Large intestine (tissue), 3 donors: ENCODE measurements around the gene PRKCE. TPM values are rescaled to one million over a fixed set of nuclear protein-coding genes. Genes with fewer than 3 reads are reported as not detected.
"Not testable (repeated sequence)": the region's sequence is repeated elsewhere in the genome, so short reads cannot be mapped to it uniquely, and the experiment has no call there.

Source experiments
- DNase-seq, 2 donors: peaks; one replicate each; pipeline versions ENCODE4 v3.0.0 to v3.0.0-alpha.2; 2013
- H3K27ac ChIP-seq: one replicate; pipeline ENCODE4 v1.5.1; 2013; ENCODE audit warnings: low read length
- H3K27me3 ChIP-seq: 2 replicates; pipeline ENCODE4 v1.6.1; 2013; ENCODE audit warnings: low read length; ENCODE audit not compliant: control insufficient read depth, insufficient read depth
- H3K36me3 ChIP-seq: 2 replicates; pipeline ENCODE4 v1.6.1; 2013; ENCODE audit warnings: low read length; ENCODE audit not compliant: control insufficient read depth, insufficient read depth
- H3K4me1 ChIP-seq: one replicate; pipeline ENCODE4 v1.6.1; 2013; ENCODE audit warnings: low read length; ENCODE audit not compliant: control insufficient read depth, insufficient read depth
- H3K4me3 ChIP-seq: one replicate; pipeline ENCODE4 v1.5.1; 2013; ENCODE audit warnings: low read length
- H3K9me3 ChIP-seq: one replicate; pipeline ENCODE4 v1.6.1; 2013; ENCODE audit warnings: mild to moderate bottlenecking, low read depth, low read length, moderate library complexity; ENCODE audit not compliant: control insufficient read depth
- WGBS: methylation state at CpG from one replicate; pipeline ENCODE4 v1.1.5; 2013; ENCODE audit warnings: low lambda C conversion rate; ENCODE audit not compliant: insufficient coverage; 5-methylcytosine and 5-hydroxymethylcytosine counted together
- polyA plus RNA-seq: library from polyadenylated mRNA; unstranded; fragments of 120-200 nt; gene quantifications from one replicate; pipeline ENCODE4 v1.2.1, GENCODE V29; 2013

The PRKCE gene
- polyA plus RNA-seq, 1 donor, result 13.0 TPM

- Histone ChIP-seq H3K27me3 (no peaks in the 10 kb centered on the region), H3K4me1 (no peaks in the 10 kb centered on the region), H3K4me3 (no peak overlapping the region), H3K9me3 (peaks cover 6% of the 10 kb centered on the region), H3K36me3 (no peaks in the 10 kb centered on the region), H3K27ac (no peak overlapping the region)
- no CpG with 5 or more reads among the region's 1 CpG for WGBS
- DNase-seq, result no peak
These were observed 564.7 kb downstream of the PRKCE start for GRCh38 chr2:46216213-46216612.

- not testable (repeated sequence) for H3K36me3 ChIP-seq, H3K9me3 ChIP-seq, H3K4me1 ChIP-seq, H3K27ac ChIP-seq, H3K27me3 ChIP-seq, DNase-seq, H3K4me3 ChIP-seq
- WGBS, result 100% methylated on average over 1 of the region's 1 CpG
These were observed 572.0 kb downstream of the PRKCE start for GRCh38 chr2:46223514-46223913.

- H3K36me3 ChIP-seq, result no peaks in the 10 kb centered on the region
- H3K4me3 ChIP-seq, result no peak overlapping the region
- H3K9me3 ChIP-seq, result no peaks in the 10 kb centered on the region
- no peak overlapping the region for H3K27ac ChIP-seq
- DNase-seq, result no peak
- no peaks in the 10 kb centered on the region for H3K27me3 ChIP-seq
- 100% methylated on average over 2 of the region's 2 CpGs for WGBS
- H3K4me1 ChIP-seq, result peaks cover 12% of the 10 kb centered on the region
These were observed 573.7 kb downstream of the PRKCE start for GRCh38 chr2:46225150-46225625.

DNA sequence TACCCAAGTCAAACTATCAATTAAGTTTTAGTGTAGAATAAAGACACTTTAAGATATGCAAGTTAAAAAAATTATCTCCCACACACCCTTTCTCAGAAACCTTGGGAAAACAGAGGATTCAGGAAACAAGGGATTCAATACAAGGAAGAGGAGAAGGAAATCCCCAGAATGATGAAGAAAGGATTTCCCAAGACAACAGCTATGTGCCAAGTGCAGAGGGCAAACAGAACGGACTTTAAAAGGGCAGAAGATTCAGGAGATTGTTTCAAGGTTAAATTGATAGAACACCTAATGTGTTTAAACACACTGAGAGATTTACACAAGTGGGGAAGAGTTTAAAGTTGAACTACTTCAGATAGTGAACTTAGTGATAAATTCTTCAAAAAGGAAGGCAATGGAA, 574.3 kb downstream of the PRKCE start:
- no peaks in the 10 kb centered on the region for H3K36me3 ChIP-seq
- no peak overlapping the region for H3K27ac ChIP-seq
- peak in 1 of 2 donors; percentile 27 for DNase-seq
- no CpG with 5 or more reads among the region's 1 CpG for WGBS
- no peak overlapping the region for H3K4me3 ChIP-seq
- H3K9me3 ChIP-seq, result no peaks in the 10 kb centered on the region
- H3K27me3 ChIP-seq, result no peaks in the 10 kb centered on the region
- peaks cover 14% of the 10 kb centered on the region for H3K4me1 ChIP-seq

DNA sequence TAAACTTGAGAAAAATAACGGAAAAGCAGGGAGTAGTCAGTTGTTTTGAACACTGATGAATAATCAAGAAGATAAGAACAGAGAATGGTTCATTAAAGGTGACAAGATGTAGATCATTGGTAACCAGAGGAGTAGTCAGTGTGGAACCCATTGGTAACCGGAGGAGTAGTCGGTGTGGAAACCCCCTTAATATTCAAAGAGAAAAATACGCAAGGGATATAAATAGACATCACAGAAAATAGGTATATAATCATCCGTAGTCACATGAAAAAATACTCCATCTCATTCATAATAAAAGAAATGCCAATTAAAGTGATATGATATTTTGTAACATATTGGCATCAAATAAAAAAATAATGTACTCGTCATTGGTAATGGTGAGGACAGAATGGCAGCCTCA, 575.1 kb downstream of the PRKCE start:
- Histone ChIP-seq H3K9me3 (no peaks in the 10 kb centered on the region), H3K27me3 (no peaks in the 10 kb centered on the region), H3K27ac (no peak overlapping the region), H3K4me1 (peaks cover 14% of the 10 kb centered on the region), H3K36me3 (no peaks in the 10 kb centered on the region), H3K4me3 (no peak overlapping the region)
- DNase-seq, result no peak
- WGBS, result 97% methylated on average over 4 of the region's 6 CpGs

- Histone ChIP-seq H3K27me3 (no peaks in the 10 kb centered on the region), H3K4me3 (no peak overlapping the region), H3K27ac (no peak overlapping the region), H3K36me3 (no peaks in the 10 kb centered on the region), H3K4me1 (peaks cover 14% of the 10 kb centered on the region), H3K9me3 (no peaks in the 10 kb centered on the region)
- no CpG with 5 or more reads among the region's 3 CpGs for WGBS
- no peak for DNase-seq
These were observed 575.5 kb downstream of the PRKCE start for GRCh38 chr2:46227022-46227421.

DNA sequence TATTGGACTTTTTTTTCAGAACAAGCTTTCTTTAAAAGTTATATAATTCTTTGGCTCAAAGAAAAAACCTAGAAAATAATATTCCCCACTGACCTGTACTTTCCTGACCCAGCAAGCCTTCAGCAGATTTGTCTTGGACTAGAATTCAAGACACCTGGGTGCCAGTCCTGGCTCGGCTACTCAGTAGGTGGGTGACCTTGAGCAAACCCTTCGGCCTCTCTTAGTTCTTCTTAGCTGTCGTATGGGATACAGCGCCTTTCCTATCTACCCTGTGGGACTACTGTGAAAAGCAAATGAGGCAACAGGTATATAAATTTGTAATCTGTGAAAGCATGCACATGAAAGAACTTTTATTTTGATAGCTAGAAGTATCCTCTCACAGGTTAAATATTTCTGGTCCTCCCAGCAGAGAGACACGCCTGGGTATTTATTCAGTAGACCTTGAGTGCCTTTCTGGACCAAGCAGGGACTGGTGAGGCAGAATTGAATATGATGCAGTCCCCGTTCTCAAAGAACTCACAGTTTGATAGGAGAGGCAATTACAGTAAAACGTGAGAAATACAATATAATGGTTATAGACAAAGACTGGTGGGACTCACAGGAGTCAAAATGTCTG, 576.3 kb downstream of the PRKCE start:
- H3K36me3 ChIP-seq, result no peaks in the 10 kb centered on the region
- WGBS, result 97% methylated on average over 5 of the region's 7 CpGs
- no peaks in the 10 kb centered on the region for H3K27me3 ChIP-seq
- no peak for DNase-seq
- H3K4me3 ChIP-seq, result no peak overlapping the region
- H3K27ac ChIP-seq, result no peak overlapping the region
- H3K4me1 ChIP-seq, result peaks cover 14% of the 10 kb centered on the region
- no peaks in the 10 kb centered on the region for H3K9me3 ChIP-seq

- Histone ChIP-seq H3K27ac (peak overlapping the region; percentile 3), H3K9me3 (no peaks in the 10 kb centered on the region), H3K27me3 (no peaks in the 10 kb centered on the region), H3K4me3 (no peak overlapping the region), H3K36me3 (no peaks in the 10 kb centered on the region), H3K4me1 (peaks cover 14% of the 10 kb centered on the region)
- WGBS, result 38% methylated on average over 6 of the region's 11 CpGs
- peak in 1 of 2 donors; percentile 80 for DNase-seq
These were observed 577.9 kb downstream of the PRKCE start for GRCh38 chr2:46229134-46230063.

- WGBS, result no CpG with 5 or more reads among the region's 6 CpGs
- peak in 1 of 2 donors; percentile 29 for DNase-seq
- no peaks in the 10 kb centered on the region for H3K27me3 ChIP-seq
- H3K9me3 ChIP-seq, result no peaks in the 10 kb centered on the region
- H3K36me3 ChIP-seq, result no peaks in the 10 kb centered on the region
- H3K27ac ChIP-seq, result no peak overlapping the region
- H3K4me1 ChIP-seq, result peaks cover 14% of the 10 kb centered on the region
- H3K4me3 ChIP-seq, result no peak overlapping the region
These were observed 578.7 kb downstream of the PRKCE start for GRCh38 chr2:46230115-46230571.

DNA sequence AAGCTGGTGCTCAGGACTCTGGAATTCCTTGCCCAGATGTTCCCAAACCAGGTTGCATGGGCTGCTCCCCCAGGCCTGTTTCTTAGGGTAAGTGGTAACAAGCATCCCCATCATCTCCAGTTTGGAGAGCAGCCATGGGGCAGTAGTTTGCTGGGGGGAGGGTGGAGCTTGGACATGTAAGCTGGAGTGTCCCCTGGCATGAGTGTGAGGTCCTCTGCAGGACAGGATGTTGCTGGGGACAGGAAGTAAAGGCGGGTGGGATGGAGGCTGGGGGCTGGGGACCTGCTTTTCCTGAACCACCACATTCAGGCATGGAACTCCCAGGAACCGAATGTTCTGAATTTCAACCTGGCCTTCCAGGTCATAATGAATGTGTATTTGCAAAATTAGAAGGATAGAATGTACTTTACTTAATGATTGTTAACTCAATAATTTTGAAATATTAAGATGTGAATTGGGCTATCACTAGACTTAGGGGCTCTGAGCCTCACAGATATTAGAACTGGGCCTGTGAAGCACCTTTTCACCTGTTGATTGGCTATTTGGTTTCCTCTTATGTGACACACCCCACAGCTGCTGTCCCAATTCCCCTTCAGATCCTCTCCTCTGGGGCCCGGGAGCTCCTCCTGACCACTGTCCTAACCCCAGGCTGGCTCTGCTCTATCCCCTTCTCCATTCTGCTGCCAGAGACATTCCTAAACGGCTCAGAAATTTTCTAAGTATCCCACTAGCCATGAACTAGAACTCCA, 579.4 kb downstream of the PRKCE start:
- Histone ChIP-seq H3K9me3 (no peaks in the 10 kb centered on the region), H3K27me3 (no peaks in the 10 kb centered on the region), H3K4me1 (peaks cover 14% of the 10 kb centered on the region), H3K4me3 (no peak overlapping the region), H3K36me3 (no peaks in the 10 kb centered on the region), H3K27ac (no peak overlapping the region)
- DNase-seq, result no peak
- WGBS, result no CpG with 5 or more reads among the region's 4 CpGs
